Dendritic cell treated with granulocyte-macrophage colony-stimulating factor and Interleukin-4, amounts not matched to agents 40 ng/mL and 50 ng/mL, for 4 days (primary cell): ENCODE results near the gene TGFB1I1.
"Not testable (repeated sequence)": the region's sequence is repeated elsewhere in the genome, so short reads cannot be mapped to it uniquely, and the experiment has no call there.

ENCODE experiments used
- H3K27ac Mint-ChIP-seq: one replicate; pipeline ENCODE4 v1.8.0; 2022; ENCODE audit warnings: mild to moderate bottlenecking, mixed read lengths
- H3K27me3 Mint-ChIP-seq: one replicate; pipeline ENCODE4 v1.8.0; 2022; ENCODE audit warnings: mild to moderate bottlenecking, mixed read lengths
- H3K36me3 Mint-ChIP-seq: one replicate; pipeline ENCODE4 v1.8.0; 2022; ENCODE audit warnings: low read depth, mixed read lengths
- H3K4me1 Mint-ChIP-seq: one replicate; pipeline ENCODE4 v1.8.0; 2022; ENCODE audit warnings: low read depth, mixed read lengths
- H3K4me3 Mint-ChIP-seq: one replicate; pipeline ENCODE4 v1.8.0; 2022; ENCODE audit warnings: mild to moderate bottlenecking, moderate library complexity, mixed read lengths
- H3K9me3 Mint-ChIP-seq: one replicate; pipeline ENCODE4 v1.8.0; 2022; ENCODE audit warnings: mixed read lengths
- intact Hi-C: fragments of 100-400 bp; cut with micrococcal nuclease; formaldehyde crosslinking; loops from one replicate; pipeline ENCODE4 v1.15.0; 2022

Gene TGFB1I1

DNA sequence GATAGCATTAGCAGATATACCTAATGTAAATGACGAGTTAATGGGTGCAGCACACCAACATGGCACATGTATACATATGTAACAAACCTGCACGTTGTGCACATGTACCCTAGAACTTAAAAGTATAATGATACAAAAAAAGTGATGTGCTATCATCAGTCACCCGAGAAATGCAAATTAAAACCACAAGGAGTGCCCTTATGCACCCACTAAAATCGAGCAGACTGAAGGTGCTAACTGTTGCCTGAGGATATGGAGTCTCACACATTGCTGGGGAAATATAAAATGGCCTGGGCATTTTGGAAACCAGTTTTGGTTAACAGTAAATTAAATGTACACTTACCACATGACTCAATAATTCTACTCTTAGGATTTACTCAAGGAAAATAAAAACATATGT is 32.9 kb upstream of the TGFB1I1 start:
- H3K36me3 Mint-ChIP-seq, H3K27ac Mint-ChIP-seq, H3K9me3 Mint-ChIP-seq, intact Hi-C loops, H3K4me3 Mint-ChIP-seq, H3K27me3 Mint-ChIP-seq: not testable (repeated sequence)
- H3K4me1 Mint-ChIP-seq, result peaks cover 17% of the 10 kb centered on the region

GRCh38 chr16:31439519-31439918 is 32.4 kb upstream of the TGFB1I1 start:
- Mint-ChIP-seq H3K27ac (no peak overlapping the region), H3K9me3 (no peaks in the 10 kb centered on the region), H3K4me3 (no peak overlapping the region), H3K36me3 (no peaks in the 10 kb centered on the region), H3K4me1 (peaks cover 17% of the 10 kb centered on the region), H3K27me3 (peaks cover 5% of the 10 kb centered on the region)
- intact Hi-C loops, result no loop called here

DNA sequence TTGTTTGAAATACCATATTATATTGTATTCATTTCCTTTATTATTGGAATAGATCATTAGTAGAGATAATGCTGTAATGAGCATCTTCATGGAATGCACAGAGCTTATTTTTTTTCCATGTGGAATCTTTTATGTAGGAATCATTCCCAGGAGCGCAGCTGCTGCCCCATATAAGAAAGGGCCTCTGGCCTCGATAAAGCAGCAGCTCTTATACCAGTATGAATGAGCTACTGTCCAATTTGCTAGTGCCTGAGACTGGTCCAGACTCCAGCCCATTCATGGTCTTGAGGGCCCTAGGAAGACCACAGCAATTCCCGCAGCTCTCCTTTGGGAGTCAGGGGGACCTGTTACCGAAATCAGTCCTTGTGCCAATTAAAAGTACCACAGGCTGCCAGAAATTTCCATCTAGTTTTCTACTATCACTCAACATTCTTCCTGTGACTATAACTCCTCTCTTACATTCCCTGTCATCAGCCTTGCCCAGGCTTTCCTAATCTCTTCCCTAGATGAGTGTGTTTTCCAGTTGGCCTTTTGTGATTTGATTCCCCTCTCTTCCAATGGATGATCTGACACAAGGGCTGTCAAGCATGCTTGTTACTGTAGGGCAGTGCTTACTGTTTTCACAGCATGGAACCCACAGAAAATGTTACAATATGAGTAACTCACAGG is 31.3 kb upstream of the TGFB1I1 start:
- H3K4me1 Mint-ChIP-seq, result peaks cover 17% of the 10 kb centered on the region
- peaks cover 2% of the 10 kb centered on the region for H3K9me3 Mint-ChIP-seq
- intact Hi-C loops, result loop anchor here (5.0 to 10.0 kb wide), 5 partner anchors 63 to 506 kb away; partner anchors contain the start of genes PYCARD and VKORC1
- H3K27ac Mint-ChIP-seq, result no peak overlapping the region
- H3K27me3 Mint-ChIP-seq, result peaks cover 5% of the 10 kb centered on the region
- no peak overlapping the region for H3K4me3 Mint-ChIP-seq
- no peaks in the 10 kb centered on the region for H3K36me3 Mint-ChIP-seq

GRCh38 chr16:31441956-31442355 is 30.0 kb upstream of the TGFB1I1 start:
- no peak overlapping the region for H3K27ac Mint-ChIP-seq
- peak overlapping the region; percentile 69 for H3K4me3 Mint-ChIP-seq
- peaks cover 10% of the 10 kb centered on the region for H3K9me3 Mint-ChIP-seq
- no peaks in the 10 kb centered on the region for H3K36me3 Mint-ChIP-seq
- intact Hi-C loops, result loop anchor here (2.0 to 10.0 kb wide), 6 partner anchors 65 to 507 kb away; partner anchors contain the start of genes HSD3B7, PYCARD and VKORC1
- H3K27me3 Mint-ChIP-seq, result peaks cover 5% of the 10 kb centered on the region
- H3K4me1 Mint-ChIP-seq, result peaks cover 17% of the 10 kb centered on the region

- not testable (repeated sequence) for H3K27me3 Mint-ChIP-seq, H3K27ac Mint-ChIP-seq, H3K36me3 Mint-ChIP-seq, H3K9me3 Mint-ChIP-seq, H3K4me3 Mint-ChIP-seq
- intact Hi-C loops, result loop anchor here (10.0 kb wide), 4 partner anchors 121 to 511 kb away; partner anchors contain the start of genes PYCARD and VKORC1
- peaks cover 17% of the 10 kb centered on the region for H3K4me1 Mint-ChIP-seq
Measured at GRCh38 chr16:31445931-31446330, 26.0 kb upstream of the TGFB1I1 start.

DNA sequence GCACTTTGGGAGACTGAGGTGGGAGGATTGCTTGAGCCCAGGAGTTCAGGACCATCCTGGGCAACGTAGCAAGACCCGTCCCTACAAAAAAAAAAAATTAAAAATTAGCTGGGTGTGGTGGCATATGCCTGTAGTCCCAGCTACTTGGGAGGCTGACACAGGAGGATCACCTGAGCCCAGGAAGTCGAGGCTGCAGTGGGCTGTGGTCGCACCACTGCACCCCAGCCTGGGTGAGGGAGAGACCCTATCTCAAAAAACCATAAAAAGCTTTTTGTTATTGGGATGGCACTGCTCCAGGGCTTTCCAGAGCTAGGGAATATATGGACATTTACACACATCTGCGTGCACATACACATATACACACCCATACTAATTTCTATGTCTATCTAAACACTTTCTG is 20.8 kb upstream of the TGFB1I1 start:
- intact Hi-C loops, result no loop called here
- Mint-ChIP-seq H3K4me3 (no peak overlapping the region), H3K4me1 (peaks cover 39% of the 10 kb centered on the region), H3K27ac (peak overlapping the region; percentile 45), H3K27me3 (no peaks in the 10 kb centered on the region), H3K9me3 (peaks cover 2% of the 10 kb centered on the region), H3K36me3 (peaks cover 13% of the 10 kb centered on the region)

GRCh38 chr16:31451681-31452351 is 20.1 kb upstream of the TGFB1I1 start:
- H3K4me1 Mint-ChIP-seq, result peaks cover 45% of the 10 kb centered on the region
- no peaks in the 10 kb centered on the region for H3K9me3 Mint-ChIP-seq
- no peak overlapping the region for H3K4me3 Mint-ChIP-seq
- H3K27ac Mint-ChIP-seq, result peak overlapping the region; percentile 5
- peaks cover 13% of the 10 kb centered on the region for H3K36me3 Mint-ChIP-seq
- H3K27me3 Mint-ChIP-seq, result no peaks in the 10 kb centered on the region
- intact Hi-C loops, result no loop called here

DNA sequence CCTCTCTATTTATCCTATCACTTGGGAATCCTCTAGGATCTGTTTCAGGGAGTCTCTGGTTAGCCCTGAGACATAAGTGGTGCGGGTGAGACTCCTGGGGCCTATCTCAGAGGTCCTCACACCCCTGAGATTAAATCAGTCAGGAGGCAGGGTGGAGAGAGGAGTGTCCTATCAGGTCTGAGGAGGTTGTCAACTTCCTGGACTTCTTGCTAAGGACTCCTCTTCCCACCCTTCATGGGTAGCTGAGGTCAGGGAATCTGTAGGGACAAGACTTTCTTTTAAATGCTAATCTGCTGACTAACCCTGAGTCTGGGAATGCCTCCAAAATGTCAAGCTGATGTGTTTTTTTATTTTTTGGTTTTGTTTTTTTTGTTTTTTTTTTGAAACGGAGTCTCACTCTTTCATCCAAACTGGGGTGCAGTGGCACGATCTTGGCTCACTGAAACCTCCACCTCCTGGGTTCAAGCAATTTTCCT is 19.3 kb upstream of the TGFB1I1 start:
- Mint-ChIP-seq H3K27ac (peak overlapping the region; percentile 50), H3K4me1 (peaks cover 54% of the 10 kb centered on the region), H3K9me3 (no peaks in the 10 kb centered on the region), H3K27me3 (no peaks in the 10 kb centered on the region), H3K4me3 (no peak overlapping the region), H3K36me3 (peaks cover 13% of the 10 kb centered on the region)
- intact Hi-C loops, result no loop called here

DNA sequence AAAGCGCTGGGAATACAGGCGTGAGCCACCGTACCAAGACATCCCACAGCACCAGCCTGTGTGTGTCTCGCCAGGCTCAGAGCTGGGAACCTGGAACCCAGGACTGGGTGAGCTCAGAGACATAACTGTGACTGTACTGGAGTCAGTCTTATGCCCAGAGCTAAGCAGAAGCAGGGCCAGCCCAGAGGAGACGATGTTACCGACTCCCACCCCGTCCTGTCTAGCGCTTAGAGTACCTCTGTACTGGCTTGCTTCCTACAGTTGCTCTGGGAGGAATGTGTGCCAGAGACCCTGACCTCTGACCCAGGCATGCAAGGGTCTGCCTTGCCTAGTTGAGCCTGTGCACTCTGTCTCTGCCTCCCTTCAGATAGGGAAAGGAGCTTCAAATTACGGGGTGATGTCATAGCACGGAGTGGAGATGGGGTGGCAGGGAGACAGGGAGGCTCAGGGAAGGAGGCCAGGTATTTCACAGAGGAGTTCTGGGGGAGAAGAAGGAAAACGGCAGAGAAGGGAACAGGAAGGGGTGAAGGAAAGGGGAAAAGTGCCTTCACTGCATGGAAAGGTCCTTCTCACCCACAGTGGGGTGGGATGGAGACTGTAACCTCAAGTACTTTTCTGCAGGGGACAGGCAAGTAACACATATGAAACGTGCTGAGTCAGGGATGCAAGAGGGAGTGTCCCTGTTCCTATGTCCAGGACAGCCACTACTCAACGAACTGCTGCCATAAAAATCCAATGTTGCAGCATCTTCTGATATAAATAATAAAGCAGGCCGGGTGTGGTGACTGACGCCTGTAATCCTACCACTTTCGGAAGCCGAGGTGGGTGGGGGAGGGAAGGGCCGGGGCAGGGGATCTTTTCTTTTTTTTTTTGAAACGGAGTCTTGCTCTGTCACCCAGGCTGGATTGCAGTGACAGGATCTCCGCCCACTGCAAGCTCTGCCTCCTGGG is 18.4 kb upstream of the TGFB1I1 start:
- H3K27ac Mint-ChIP-seq, result peak overlapping the region; percentile 57
- intact Hi-C loops, result no loop called here
- H3K36me3 Mint-ChIP-seq, result peaks cover 19% of the 10 kb centered on the region
- H3K9me3 Mint-ChIP-seq, result no peaks in the 10 kb centered on the region
- no peaks in the 10 kb centered on the region for H3K27me3 Mint-ChIP-seq
- peak overlapping the region; percentile 20 for H3K4me3 Mint-ChIP-seq
- H3K4me1 Mint-ChIP-seq, result peaks cover 61% of the 10 kb centered on the region

- Mint-ChIP-seq H3K27me3 (no peaks in the 10 kb centered on the region), H3K27ac (peak overlapping the region; percentile 46), H3K9me3 (no peaks in the 10 kb centered on the region), H3K4me1 (peaks cover 67% of the 10 kb centered on the region), H3K4me3 (peak overlapping the region; percentile 4), H3K36me3 (peaks cover 27% of the 10 kb centered on the region)
- intact Hi-C loops, result no loop called here
Measured at GRCh38 chr16:31455601-31456314, 16.2 kb upstream of the TGFB1I1 start.

GRCh38 chr16:31456988-31457360 is 15.0 kb upstream of the TGFB1I1 start:
- peak overlapping the region; percentile 20 for H3K4me3 Mint-ChIP-seq
- H3K27me3 Mint-ChIP-seq, result no peaks in the 10 kb centered on the region
- H3K4me1 Mint-ChIP-seq, result peaks cover 70% of the 10 kb centered on the region
- peaks cover 27% of the 10 kb centered on the region for H3K36me3 Mint-ChIP-seq
- no peaks in the 10 kb centered on the region for H3K9me3 Mint-ChIP-seq
- intact Hi-C loops, result no loop called here
- no peak overlapping the region for H3K27ac Mint-ChIP-seq

DNA sequence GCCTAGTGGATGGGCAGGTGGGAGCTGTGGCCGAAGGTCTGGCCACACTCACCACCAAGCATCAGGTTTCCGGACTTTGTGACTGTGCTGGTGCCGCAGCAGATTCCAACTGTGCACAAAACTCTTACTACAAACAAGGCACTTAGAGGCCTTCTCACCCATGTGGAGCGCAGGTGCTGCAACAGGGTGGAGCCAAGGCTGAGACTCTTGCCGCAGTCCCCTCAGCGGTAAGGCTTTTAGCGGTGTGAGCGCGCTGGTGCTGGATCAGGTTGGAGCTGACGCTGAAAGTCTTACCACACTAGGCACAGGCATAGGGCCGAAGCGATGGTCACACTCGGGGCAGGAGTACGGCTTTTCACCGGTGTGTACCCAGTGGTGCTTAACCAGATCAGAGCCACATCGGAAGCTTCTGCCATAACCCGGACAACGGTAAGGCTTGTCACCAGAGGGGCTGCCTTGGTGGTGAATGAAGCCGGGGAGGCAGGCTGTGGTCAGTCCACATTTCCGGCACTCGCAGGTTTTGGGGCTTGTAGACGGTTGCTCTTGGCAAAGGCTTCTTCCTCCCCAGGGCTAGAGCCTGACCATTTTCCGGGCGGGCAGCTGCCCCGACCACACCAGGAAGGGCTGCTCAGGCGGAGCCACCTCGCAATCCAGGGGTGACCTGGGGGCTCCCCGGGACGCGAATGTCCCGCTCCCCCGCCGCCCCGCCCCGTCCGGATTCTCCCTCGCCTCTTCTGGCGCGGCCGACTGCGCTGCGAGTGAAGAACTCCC is 13.7 kb upstream of the TGFB1I1 start:
- Mint-ChIP-seq H3K27me3 (no peaks in the 10 kb centered on the region), H3K27ac (peak overlapping the region; percentile 99), H3K9me3 (no peaks in the 10 kb centered on the region), H3K36me3 (peaks cover 40% of the 10 kb centered on the region), H3K4me3 (peak overlapping the region; percentile 89), H3K4me1 (peaks cover 60% of the 10 kb centered on the region)
- intact Hi-C loops, result no loop called here
